RPMI8226 (cell line): ENCODE data around the gene RPL27.

Experiments
- DNase-seq: peaks from one replicate; pipeline ENCODE4 v3.0.0-alpha.2; 2015

RPL27 gene

GRCh38 chr17:43021741-43022512 lies 23.7 kb downstream of the RPL27 start, which contains the start of gene VAT1:
TSS of gene VAT1 (minus strand) at chr17:43022385. CDS start at chr17:43022322, 63 bp downstream.
- DNase-seq: peak; percentile 82

GRCh38 chr17:43024407-43025289 lies 26.4 kb downstream of the RPL27 start, which contains the start of gene RND2:
TSS of gene RND2 (plus strand) at chr17:43025231. CDS start at chr17:43025348, 117 bp downstream.
- peak; percentile 87 for DNase-seq

- no peak for DNase-seq
Measured at GRCh38 chr17:43025290-43025657, 27.1 kb downstream of the RPL27 start.

- DNase-seq: no peak
Measured at GRCh38 chr17:43025766-43026537, 27.7 kb downstream of the RPL27 start.

- DNase-seq: no peak
Measured at GRCh38 chr17:43026595-43026994, 28.4 kb downstream of the RPL27 start.

GRCh38 chr17:43027091-43028032 lies 29.1 kb downstream of the RPL27 start:
- DNase-seq: no peak

- DNase-seq: no peak
Measured at GRCh38 chr17:43028221-43028861, 30.1 kb downstream of the RPL27 start.

- no peak for DNase-seq
Measured at GRCh38 chr17:43030137-43030767, 32.0 kb downstream of the RPL27 start.

- DNase-seq: no peak
Measured at GRCh38 chr17:43031666-43032065, 33.4 kb downstream of the RPL27 start.

GRCh38 chr17:43033948-43034881 lies 36.0 kb downstream of the RPL27 start:
- no peak for DNase-seq

- no peak for DNase-seq
Measured at GRCh38 chr17:43034894-43035293, 36.7 kb downstream of the RPL27 start.

GRCh38 chr17:43039646-43040045 lies 41.4 kb downstream of the RPL27 start:
- no peak for DNase-seq

GRCh38 chr17:43040655-43041054 lies 42.4 kb downstream of the RPL27 start:
- no peak for DNase-seq

- no peak for DNase-seq
Measured at GRCh38 chr17:43042025-43042628, 43.9 kb downstream of the RPL27 start.

- no peak for DNase-seq
Measured at GRCh38 chr17:43043307-43043706, 45.1 kb downstream of the RPL27 start.

- no peak for DNase-seq
Measured at GRCh38 chr17:43044024-43044423, 45.8 kb downstream of the RPL27 start.

- no peak for DNase-seq
Measured at GRCh38 chr17:43051969-43052368, 53.8 kb downstream of the RPL27 start.
